Skin of body (tissue), 2 donors: Measurements from ENCODE around the gene ANGPTL8. TPM values are rescaled to one million over a fixed set of nuclear protein-coding genes. Genes with fewer than 3 reads are reported as not detected.
A peak's percentile ranks its signal among the peaks of the same experiment; 100 is the strongest.

Experiments used
- DNase-seq: peaks from one replicate; lab custom pipeline; 2025; lab: John Stamatoyannopoulos, UW
- total RNA-seq: library from RNA; depleted of rRNA; stranded (reverse); fragments of >200 nt; gene quantifications from one replicate; pipeline ENCODE4 v1.2.3, GENCODE V29; 2014

ANGPTL8 gene
- total RNA-seq, 1 donor from 2014 or later = 55.3 TPM

- DNase-seq = no peak
Observed at GRCh38 chr19:11260996-11261395, 21.6 kb downstream of the ANGPTL8 start.

DNA sequence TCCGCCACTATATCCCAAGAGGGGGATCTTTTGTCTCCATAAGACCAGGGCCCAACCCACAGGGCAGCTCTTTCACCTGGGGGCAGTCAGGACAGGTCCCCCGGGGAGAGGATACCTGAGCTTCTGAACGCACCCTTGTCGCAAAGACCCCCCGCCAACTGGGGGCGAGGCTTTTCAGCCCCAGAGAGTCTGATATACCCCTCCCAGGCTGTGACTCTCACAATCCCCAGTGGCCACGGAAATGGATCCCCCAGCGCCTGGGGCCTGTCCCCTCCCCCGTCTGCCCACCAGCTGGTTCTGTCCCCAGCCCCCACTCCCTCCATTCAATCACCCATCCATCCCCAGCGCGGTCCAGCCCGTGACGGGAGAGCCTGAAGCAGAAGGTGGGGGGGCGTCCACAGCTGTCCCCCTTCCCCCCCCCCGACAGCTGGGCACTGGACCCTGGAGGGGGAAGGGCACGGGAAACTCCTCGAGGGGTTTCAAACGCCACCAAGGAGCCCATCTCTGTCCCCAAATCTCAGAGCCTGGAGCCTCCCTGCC, 22.1 kb downstream of the ANGPTL8 start:
- DNase-seq = no peak

- no peak for DNase-seq
Observed at GRCh38 chr19:11261971-11262839, 22.8 kb downstream of the ANGPTL8 start, which contains the start of gene DOCK6. Gene DOCK6 (minus strand): TSS chr19:11262524. CDS start chr19:11262440, 84 bp downstream.

- DNase-seq = no peak
Observed at GRCh38 chr19:11263726-11264125, 24.3 kb downstream of the ANGPTL8 start.

DNA sequence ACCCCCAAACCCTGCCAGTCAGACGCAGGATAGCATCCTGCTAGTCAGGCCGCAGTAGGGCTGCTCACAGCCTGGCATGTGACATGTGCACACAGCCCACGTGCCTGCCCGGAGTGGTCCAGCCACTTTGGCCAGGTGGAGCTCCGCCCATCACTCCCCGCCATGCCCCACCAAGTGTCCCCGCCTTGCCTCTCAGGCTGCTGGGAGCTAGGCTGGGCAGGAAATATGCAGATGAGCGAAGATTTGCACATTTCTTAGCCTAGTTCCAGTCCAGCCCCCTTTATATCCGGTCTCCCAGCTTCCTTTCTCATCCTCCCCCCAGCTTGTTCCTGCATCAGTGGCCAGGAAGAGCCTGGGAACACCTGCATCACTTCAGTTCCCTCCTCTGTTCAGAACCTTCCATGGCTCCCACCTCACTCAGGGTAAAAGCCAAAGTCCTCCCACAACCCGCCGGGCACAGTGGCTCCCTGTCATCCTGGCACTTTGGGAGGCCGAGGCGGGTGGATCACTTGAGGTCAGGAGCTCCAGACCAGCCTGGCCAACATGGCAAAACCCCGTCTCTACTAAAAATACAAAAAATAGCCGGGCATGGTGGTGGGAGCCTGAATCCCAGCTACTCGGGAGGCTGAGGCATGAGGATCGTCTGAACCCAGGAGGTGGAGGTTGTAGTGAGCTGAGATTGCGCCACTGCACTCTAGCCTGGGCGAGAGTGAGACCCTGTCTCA, 25.2 kb downstream of the ANGPTL8 start:
- DNase-seq = peak; percentile 15

GRCh38 chr19:11265177-11265784, 25.9 kb downstream of the ANGPTL8 start:
- DNase-seq = no peak

- no peak for DNase-seq
Observed at GRCh38 chr19:11265785-11266236, 26.4 kb downstream of the ANGPTL8 start.

DNA sequence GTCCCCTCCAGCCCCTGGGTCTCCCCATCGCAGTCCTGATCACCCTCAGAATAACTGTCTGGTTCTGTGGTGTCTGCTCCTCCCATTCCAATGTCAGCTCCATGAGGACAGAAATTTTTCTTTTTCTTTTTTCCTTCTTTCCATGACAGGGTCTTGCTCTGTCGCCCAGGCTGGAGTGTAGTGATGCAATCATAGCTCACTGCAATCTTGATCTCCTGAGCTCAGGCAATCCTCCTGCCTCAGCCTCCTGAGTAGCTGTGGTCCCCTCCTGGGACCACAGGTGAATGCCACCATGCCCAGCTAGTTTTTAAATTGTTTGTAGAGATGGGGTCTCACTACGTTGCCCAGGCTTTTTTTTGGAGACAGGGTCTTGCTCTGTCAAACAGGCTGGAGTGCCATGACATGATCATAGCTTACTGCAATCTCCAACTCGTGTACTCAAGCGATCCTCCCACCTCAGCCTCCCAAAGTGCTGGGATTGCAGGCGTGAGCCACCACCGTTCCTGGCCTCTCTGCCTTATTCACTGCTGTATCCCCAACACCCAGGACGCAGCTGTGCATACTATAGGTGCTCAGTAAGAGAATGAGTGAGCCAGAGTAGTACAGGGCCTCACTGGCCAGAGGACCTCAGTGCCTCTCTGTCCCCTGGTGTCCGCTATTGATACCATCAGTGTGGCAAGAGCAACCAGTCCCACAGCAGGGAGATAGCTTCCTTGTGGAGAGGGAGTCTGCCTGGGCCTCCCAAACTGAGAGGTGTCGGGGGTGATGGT, 28.1 kb downstream of the ANGPTL8 start:
- no peak for DNase-seq

DNA sequence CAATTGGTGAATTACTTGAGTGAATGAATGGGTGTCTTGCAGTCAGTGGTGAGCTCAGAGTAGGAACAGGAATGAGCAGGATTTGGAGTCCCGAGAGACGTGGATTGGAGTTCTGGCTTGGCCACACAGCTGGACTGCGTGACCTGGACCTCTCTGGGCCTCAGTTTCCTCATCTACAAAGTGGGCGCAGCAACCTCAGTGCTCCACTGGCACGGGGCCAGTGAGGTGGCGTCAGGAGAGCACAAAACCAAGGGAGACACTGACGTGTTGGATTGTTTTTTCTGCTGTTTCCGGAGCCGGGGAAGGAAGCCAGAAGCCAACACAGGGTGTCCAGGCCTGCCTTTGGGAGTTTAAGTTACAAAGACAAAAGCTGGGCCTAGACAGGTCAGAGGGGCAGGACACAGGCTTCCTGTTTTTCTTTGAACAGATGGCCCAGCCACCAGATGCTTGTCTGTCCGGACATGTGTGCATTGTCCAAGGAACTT, 29.4 kb downstream of the ANGPTL8 start:
- peak; percentile 33 for DNase-seq

DNA sequence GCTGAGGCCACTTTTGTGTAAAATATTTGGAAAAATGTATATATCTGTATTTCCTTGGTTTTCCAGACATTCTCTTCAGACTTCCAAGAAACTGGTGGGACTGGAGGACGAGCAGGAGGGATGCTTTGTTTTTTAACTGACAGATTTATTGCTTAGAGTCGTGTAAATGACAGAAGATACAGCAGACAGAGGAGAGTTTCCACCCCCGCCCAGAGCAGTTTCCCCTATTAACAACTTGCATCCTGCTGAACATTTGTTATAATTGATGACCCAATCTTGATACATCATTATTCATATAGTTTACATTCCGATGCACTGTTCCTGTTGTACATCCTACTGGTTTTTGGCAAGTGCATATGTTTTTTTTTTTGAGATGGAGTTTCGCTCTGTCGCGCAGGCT, 30.0 kb downstream of the ANGPTL8 start:
- no peak for DNase-seq

DNA sequence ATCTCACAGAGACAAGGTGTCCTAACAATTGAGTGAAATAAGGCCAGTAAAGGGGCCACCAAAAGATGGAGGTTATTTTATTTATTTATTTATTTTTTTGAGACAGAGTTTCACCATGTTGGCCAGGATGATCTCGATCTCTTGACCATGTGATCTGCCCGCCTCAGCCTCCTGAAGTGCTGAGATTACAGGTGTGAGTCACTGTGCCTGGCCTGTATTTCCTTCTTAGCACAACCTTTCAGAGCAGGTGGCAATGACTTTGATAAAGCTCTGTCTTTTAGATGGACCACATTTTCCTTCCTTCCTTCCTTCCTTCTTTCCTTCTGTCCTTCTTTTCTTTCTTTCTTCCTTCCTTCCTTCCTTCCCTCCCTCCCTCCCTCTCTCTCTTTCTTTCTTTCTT, 33.9 kb downstream of the ANGPTL8 start:
- DNase-seq = no peak

- DNase-seq = no peak
Observed at GRCh38 chr19:11273989-11274388, 34.6 kb downstream of the ANGPTL8 start.

DNA sequence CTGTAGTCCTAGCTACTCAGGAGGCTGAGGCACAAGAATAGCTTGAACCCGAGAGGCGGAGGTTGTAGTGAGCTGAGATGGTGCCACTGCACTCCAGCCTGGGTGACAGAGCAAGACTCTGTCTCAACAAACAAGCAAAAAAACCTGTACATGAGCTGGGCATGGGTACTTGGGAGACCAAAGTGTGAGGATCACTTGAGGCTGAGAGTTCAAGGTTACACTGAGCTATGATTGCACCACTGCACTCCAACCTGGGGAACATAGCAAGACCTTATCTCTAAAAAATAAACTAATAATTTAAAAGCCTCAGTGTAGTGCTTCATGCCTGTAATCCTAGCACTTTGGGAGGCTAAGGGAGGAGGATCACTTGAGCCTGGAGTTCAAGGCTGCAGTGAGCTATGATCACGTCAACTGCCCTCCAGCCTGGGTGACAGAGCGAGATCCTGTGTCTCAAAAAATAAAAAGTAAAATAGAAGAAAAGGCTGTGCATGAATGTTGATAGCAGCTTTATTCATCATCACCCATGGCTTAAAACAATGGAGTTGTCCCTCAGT, 35.2 kb downstream of the ANGPTL8 start:
- no peak for DNase-seq

DNA sequence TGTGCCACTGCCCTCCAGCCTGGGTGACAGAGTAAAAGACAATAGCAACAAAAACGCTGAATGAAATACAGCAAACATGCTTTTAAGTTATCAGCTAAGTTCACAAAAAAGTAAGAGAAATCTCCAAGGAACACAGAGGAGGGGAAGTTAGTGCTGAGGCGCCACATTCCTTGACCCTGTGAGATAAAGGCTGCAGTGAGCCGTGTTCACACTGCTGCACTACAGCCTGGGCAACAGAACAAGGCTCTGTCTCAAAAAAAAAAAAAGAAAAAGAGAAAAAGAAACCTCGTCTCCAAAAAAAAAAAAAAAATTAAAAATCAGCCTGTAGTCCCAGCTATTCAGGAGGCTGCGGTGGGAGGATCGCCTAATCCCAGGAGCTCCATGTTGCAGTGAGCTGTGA, 39.3 kb downstream of the ANGPTL8 start:
- DNase-seq = no peak

GRCh38 chr19:11279505-11280236, 40.3 kb downstream of the ANGPTL8 start:
- no peak for DNase-seq

DNA sequence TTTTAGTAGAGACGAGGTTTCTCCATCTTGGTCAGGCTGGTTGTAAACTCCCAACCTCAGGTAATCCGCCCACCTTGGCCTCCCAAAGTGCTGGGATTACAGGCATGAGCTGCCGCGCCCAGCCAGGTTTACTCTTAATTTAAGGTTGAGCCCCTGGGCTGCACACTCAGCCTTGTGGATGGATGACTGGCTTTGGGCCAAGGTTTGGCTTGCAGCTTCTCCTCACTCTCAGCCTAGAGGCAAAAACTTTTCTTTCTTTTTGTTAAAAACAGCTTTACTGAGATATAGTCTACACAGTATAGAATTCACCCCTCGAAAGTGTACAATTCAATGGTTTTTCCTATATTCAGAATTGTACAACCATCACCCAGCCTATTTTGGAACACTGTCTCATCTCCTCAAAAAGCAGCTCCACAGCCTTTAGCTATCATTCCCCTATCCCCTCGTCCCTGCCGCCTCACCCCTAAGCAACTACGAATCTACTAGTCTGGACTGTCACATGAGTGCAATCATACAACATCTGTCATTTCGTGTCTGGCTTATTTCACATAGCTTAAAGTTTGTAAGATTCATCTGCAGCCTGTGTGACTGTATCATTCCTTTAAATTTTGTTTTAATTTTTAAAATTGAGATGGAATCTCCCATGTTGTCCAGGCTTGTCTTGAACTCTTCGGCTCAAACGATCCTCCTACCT, 42.1 kb downstream of the ANGPTL8 start:
- DNase-seq = no peak

- DNase-seq = no peak
Observed at GRCh38 chr19:11284515-11284914, 45.1 kb downstream of the ANGPTL8 start.

DNA sequence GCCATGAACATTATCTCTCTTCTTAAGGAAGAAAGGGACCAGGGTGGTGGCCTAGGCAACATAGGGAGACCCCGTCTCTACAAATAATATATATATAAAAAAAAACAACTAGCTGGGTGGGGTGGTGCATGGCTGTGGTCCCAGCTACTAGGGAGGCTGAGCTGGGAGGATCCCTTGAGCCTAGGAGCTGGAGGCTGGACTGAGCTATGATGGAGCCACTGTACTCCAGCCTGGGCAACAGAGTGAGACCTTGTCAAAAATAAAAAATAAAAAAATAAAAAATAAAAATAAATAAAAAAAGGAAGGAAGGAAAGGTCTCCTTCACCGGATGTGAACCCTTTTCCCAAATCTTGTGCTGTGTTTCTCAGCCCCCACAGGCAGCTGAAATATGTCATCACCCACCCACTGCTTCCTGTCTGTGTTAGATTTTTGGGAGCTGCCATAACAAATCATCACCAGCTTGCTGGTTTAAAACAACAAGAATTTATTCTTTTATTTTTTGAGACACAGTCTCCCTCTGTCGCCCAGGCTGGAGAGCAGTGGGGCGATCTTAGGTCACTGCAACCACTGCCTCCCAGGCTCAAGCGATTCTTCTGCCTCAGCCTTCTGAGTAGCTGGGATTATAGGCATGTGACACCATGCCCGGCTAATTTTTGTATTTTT, 47.0 kb downstream of the ANGPTL8 start:
- DNase-seq = peak; percentile 37

GRCh38 chr19:11288349-11288748, 48.9 kb downstream of the ANGPTL8 start:
- DNase-seq = no peak
